Coronary artery (tissue), 2 donors: ENCODE measurements around the gene ZNF763.
"Not testable (repeated sequence)": the region's sequence is repeated elsewhere in the genome, so short reads cannot be mapped to it uniquely, and the experiment has no call there.

ENCODE experiments used
- DNase-seq: peaks from one replicate; pipeline ENCODE4 v3.0.0-alpha.2; 2017; ENCODE audit warnings: low spot score
- H3K27ac ChIP-seq, 2 donors: fragments of 200-600 bp; sonication (generic); one replicate each; pipeline ENCODE4 v1.5.1; 2016 to 2019
- H3K4me3 ChIP-seq: fragments of 200-600 bp; sonication (generic); 2 replicates; pipeline ENCODE4 v1.5.1; 2016; ENCODE audit warnings: mild to moderate bottlenecking, moderate library complexity
- CTCF ChIP-seq: fragments of 200-600 bp; sonication (generic); IDR thresholded peaks from one replicate; pipeline ENCODE4 v1.5.1; 2019; ENCODE audit warnings: antibody characterized with exemption

Gene ZNF763

GRCh38 chr19:11979527-11979926 lies 14.7 kb downstream of the ZNF763 start:
- Histone ChIP-seq H3K4me3 (no peak overlapping the region), H3K27ac (no peak overlapping the region)
- no peak for TF ChIP-seq CTCF
- DNase-seq = no peak

- DNase-seq = no peak
- TF ChIP-seq CTCF = no peak
- Histone ChIP-seq H3K4me3 (no peak overlapping the region), H3K27ac (no peak overlapping the region)
Measured at GRCh38 chr19:11982526-11982925, 17.7 kb downstream of the ZNF763 start.

- no peak for DNase-seq
- no peak for TF ChIP-seq CTCF
Measured at GRCh38 chr19:11984986-11985385, 20.1 kb downstream of the ZNF763 start.

GRCh38 chr19:11986754-11987153 lies 21.9 kb downstream of the ZNF763 start:
- H3K4me3 ChIP-seq = no peak overlapping the region
- DNase-seq = no peak
- no peak overlapping the region for H3K27ac ChIP-seq
- TF ChIP-seq CTCF = no peak

More at GRCh38 chr19:11984986-11985385, 20.1 kb downstream of the ZNF763 start:
- no peak overlapping the region for H3K4me3 ChIP-seq
- H3K27ac ChIP-seq = no peak overlapping the region

GRCh38 chr19:11987405-11988281 lies 22.8 kb downstream of the ZNF763 start:
- H3K4me3 ChIP-seq = peak overlapping the region; percentile 88
- H3K27ac ChIP-seq = peak overlapping the region; percentile 77 to 90
- TF ChIP-seq CTCF = no peak
- DNase-seq = peak; percentile 96

GRCh38 chr19:11989112-11989456 lies 24.2 kb downstream of the ZNF763 start:
- Histone ChIP-seq H3K4me3 (peak overlapping the region; percentile 88), H3K27ac (peak overlapping the region in 1 of 2 donors; percentile 77)
- DNase-seq = no peak
- TF ChIP-seq CTCF = no peak

GRCh38 chr19:11991921-11992320 lies 27.1 kb downstream of the ZNF763 start:
- H3K27ac ChIP-seq, H3K4me3 ChIP-seq, DNase-seq: not testable (repeated sequence)
